Right cardiac atrium (tissue), 5 donors: ENCODE data around the gene LRRC75B. TPM values are rescaled to one million over a fixed set of nuclear protein-coding genes. Genes with fewer than 3 reads are reported as not detected.
A peak's percentile ranks its signal among the peaks of the same experiment; 100 is the strongest.
"Not testable (repeated sequence)": the region's sequence is repeated elsewhere in the genome, so short reads cannot be mapped to it uniquely, and the experiment has no call there.

Experiments
- ATAC-seq, 2 donors: fragments of 200-7000 bp; cut with Tn5 transposase; one replicate each; pipeline versions ENCODE4 v1.8.0 to v1.9.1; 2020; ENCODE audit warnings: moderate library complexity in 2 of 2, mild to moderate bottlenecking in 1 of 2
- DNase-seq, 3 donors: peaks; one replicate each; pipeline ENCODE4 v3.0.0-alpha.2; 2020
- H3K27ac ChIP-seq: one replicate; pipeline ENCODE4 v1.5.1; 2013; ENCODE audit warnings: mild to moderate bottlenecking, low read length, control low read depth, moderate library complexity
- H3K27me3 ChIP-seq: one replicate; pipeline ENCODE4 v1.6.1; 2013; ENCODE audit not compliant: control insufficient read depth, insufficient read depth
- H3K4me1 ChIP-seq: one replicate; pipeline ENCODE4 v1.6.1; 2013; ENCODE audit warnings: low read length; ENCODE audit not compliant: control insufficient read depth, insufficient read depth
- H3K4me3 ChIP-seq: one replicate; pipeline ENCODE4 v1.5.1; 2013; ENCODE audit warnings: low read length, control low read depth
- H3K9me3 ChIP-seq: one replicate; pipeline ENCODE4 v1.6.1; 2013; ENCODE audit warnings: low read length; ENCODE audit not compliant: control insufficient read depth
- WGBS: extraction: QIAGEN DNeasy Blood & Tissue Kit; methylation state at CpG from one replicate; pipeline ENCODE4 v1.1.7; 2013; 5-methylcytosine and 5-hydroxymethylcytosine counted together
- intact Hi-C, 4 donors: fragments of 100-400 bp; cut with DNase I; formaldehyde crosslinking; loops; one replicate each; pipeline versions ENCODE4 v1.11.0 to v1.14.0; 2022 to 2023
- long read RNA-seq, 4 donors: library from polyadenylated mRNA; unstranded; transcript quantifications; one replicate each; pipeline ENCODE4 v2.0.0, GENCODE V29; 2020 to 2021
- polyA plus RNA-seq: library from polyadenylated mRNA; stranded (reverse); fragments of 200-250 nt; gene quantifications from one replicate; pipeline ENCODE4 v1.2.3, GENCODE V29; 2013
- total RNA-seq, 4 donors: library from RNA; stranded (reverse); fragmentation: NEBNext Ultra II Directional; extraction: Animal tissue kit (Norgen Biotek cat#: 25700); gene quantifications; one replicate each; pipeline ENCODE4 v1.2.1, GENCODE V29; 2021
- donor health status: healthy with polysubstance abuse.
- donor health status: DM: no; HTN: yes; CAD: no.
- donor health status: DM: no; HTN: no; CAD: no.
- donor health status: DM: no; HTN: yes; CAD: no; lungs with severe emphysema.
- donor health status: DM: yes; HTN: yes; CAD: no.

Gene LRRC75B
- total RNA-seq (1 to 10 TPM; 5.1 to 7.3 (median 5.9) TPM), polyA plus RNA-seq (6.1 TPM)
- long read RNA-seq, donor 1, partial matches to known transcripts = 1 of 16 reads
- long read RNA-seq, donor 1, other reads (novel, unspliced or antisense) = 10 of 16 reads
- long read RNA-seq, donor 2, partial matches to known transcripts = 1 of 13 reads
- long read RNA-seq, donor 2, other reads (novel, unspliced or antisense) = 11 of 13 reads
- long read RNA-seq, donor 3, partial matches to known transcripts = 0 of 5 reads
- long read RNA-seq, donor 3, other reads (novel, unspliced or antisense) = 4 of 5 reads
- long read RNA-seq, donor 4, transcript LRRC75B-203 (5 exons, 1,828 nt) = major isoform, 5 of 15 reads
- long read RNA-seq, donor 4, partial matches to known transcripts = 0 of 15 reads
- long read RNA-seq, donor 4, other reads (novel, unspliced or antisense) = 8 of 15 reads

GRCh38 chr22:24592851-24593558 lies at the start of gene LRRC75B:
Gene LRRC75B (minus strand): TSS chr22:24593073. CDS start chr22:24593039, 34 bp downstream.
- DNase-seq (peak; percentile 95 to 98 (median 98)), ATAC-seq (peak; percentile 92 to 95)
- no peaks in the 10 kb centered on the region for H3K27me3 ChIP-seq
- peak within 1 kb of the TSS; percentile 34 for H3K27ac ChIP-seq
- H3K4me1 ChIP-seq = no peaks in the 10 kb centered on the region
- no peaks in the 10 kb centered on the region for H3K9me3 ChIP-seq
- peak within 1 kb of the TSS; percentile 60 for H3K4me3 ChIP-seq
- intact Hi-C loops = no loop called here
- 4% methylated on average over 72 of the region's 72 CpGs for WGBS

- not testable (repeated sequence) for H3K9me3 ChIP-seq, H3K4me1 ChIP-seq, ATAC-seq, H3K27me3 ChIP-seq, H3K4me3 ChIP-seq, DNase-seq, H3K27ac ChIP-seq
- intact Hi-C loops = loop anchor here in 1 of 4 donors (10.0 kb wide), 1 partner anchor 122 kb away; no protein-coding TSS in a partner anchor
- 97% methylated on average over 1 of the region's 1 CpG for WGBS
Observed at GRCh38 chr22:24642307-24642706, 49.4 kb upstream of the LRRC75B start.

GRCh38 chr22:24636513-24636912 lies 43.6 kb upstream of the LRRC75B start:
- ATAC-seq, H3K27ac ChIP-seq, DNase-seq, H3K4me1 ChIP-seq, intact Hi-C loops, H3K9me3 ChIP-seq, H3K4me3 ChIP-seq, H3K27me3 ChIP-seq: not testable (repeated sequence)
- 90% methylated on average over 3 of the region's 3 CpGs for WGBS

GRCh38 chr22:24634776-24635389 lies 42.0 kb upstream of the LRRC75B start:
- H3K4me1 ChIP-seq, intact Hi-C loops, H3K9me3 ChIP-seq, ATAC-seq, DNase-seq, H3K27me3 ChIP-seq, H3K4me3 ChIP-seq, H3K27ac ChIP-seq: not testable (repeated sequence)
- WGBS = 43% methylated on average over 9 of the region's 10 CpGs

- H3K4me3 ChIP-seq, H3K4me1 ChIP-seq, intact Hi-C loops, H3K27me3 ChIP-seq, H3K9me3 ChIP-seq, H3K27ac ChIP-seq: not testable (repeated sequence)
- peak; percentile 20 to 47 for ATAC-seq
- 45% methylated on average over 16 of the region's 16 CpGs for WGBS
- peak in 2 of 3 donors; percentile 67 to 76 for DNase-seq
Observed at GRCh38 chr22:24633231-24634023, 40.6 kb upstream of the LRRC75B start.

- ATAC-seq, H3K4me1 ChIP-seq, intact Hi-C loops, H3K4me3 ChIP-seq, H3K9me3 ChIP-seq, H3K27me3 ChIP-seq, H3K27ac ChIP-seq: not testable (repeated sequence)
- peak in 2 of 3 donors; percentile 38 to 71 for DNase-seq
- WGBS = 16% methylated on average over 12 of the region's 13 CpGs
Observed at GRCh38 chr22:24632642-24633041, 39.8 kb upstream of the LRRC75B start.

GRCh38 chr22:24631430-24632122 lies 38.7 kb upstream of the LRRC75B start:
- intact Hi-C loops, H3K27me3 ChIP-seq, H3K27ac ChIP-seq, ATAC-seq, H3K9me3 ChIP-seq, H3K4me3 ChIP-seq, H3K4me1 ChIP-seq: not testable (repeated sequence)
- peak; percentile 61 to 83 (median 77) for DNase-seq
- WGBS = 45% methylated on average over 16 of the region's 16 CpGs

GRCh38 chr22:24630812-24631427 lies 38.0 kb upstream of the LRRC75B start:
- 40% methylated on average over 7 of the region's 7 CpGs for WGBS
- H3K9me3 ChIP-seq, DNase-seq, intact Hi-C loops, H3K27me3 ChIP-seq, ATAC-seq, H3K4me3 ChIP-seq, H3K4me1 ChIP-seq, H3K27ac ChIP-seq: not testable (repeated sequence)

- peak in 2 of 3 donors; percentile 36 to 70 for DNase-seq
- ATAC-seq = not testable (repeated sequence)
Observed at GRCh38 chr22:24629069-24629468, 36.2 kb upstream of the LRRC75B start.

GRCh38 chr22:24627911-24628310 lies 35.0 kb upstream of the LRRC75B start:
- H3K27ac ChIP-seq, DNase-seq, H3K27me3 ChIP-seq, H3K9me3 ChIP-seq, ATAC-seq, H3K4me1 ChIP-seq, intact Hi-C loops, H3K4me3 ChIP-seq: not testable (repeated sequence)
- WGBS = 95% methylated on average over 14 of the region's 16 CpGs

More at GRCh38 chr22:24629069-24629468, 36.2 kb upstream of the LRRC75B start:
- H3K4me1 ChIP-seq, intact Hi-C loops, H3K27me3 ChIP-seq, H3K27ac ChIP-seq, H3K9me3 ChIP-seq, H3K4me3 ChIP-seq: not testable (repeated sequence)
- WGBS = 49% methylated on average over 9 of the region's 11 CpGs
